Ectodermal cell (in vitro differentiated cells): Measurements from ENCODE around the gene COMMD10.

Experiments used
- H3K27ac ChIP-seq: 2 replicates; pipeline ENCODE4 v1.7.0; 2013; ENCODE audit warnings: mild to moderate bottlenecking, low read depth, low read length; ENCODE audit not compliant: insufficient read depth, poor library complexity, severe bottlenecking
- H3K27me3 ChIP-seq: 2 replicates; pipeline ENCODE4 v1.7.0; 2013; ENCODE audit warnings: mild to moderate bottlenecking, low read length; ENCODE audit not compliant: insufficient read depth, control insufficient read depth, poor library complexity, severe bottlenecking
- H3K36me3 ChIP-seq: one replicate; pipeline ENCODE4 v1.7.0; 2013; ENCODE audit warnings: low read length; ENCODE audit not compliant: control insufficient read depth, insufficient read depth
- H3K4me1 ChIP-seq: one replicate; pipeline ENCODE4 v1.7.0; 2013; ENCODE audit warnings: low read length; ENCODE audit not compliant: control insufficient read depth, insufficient read depth
- H3K4me3 ChIP-seq: 2 replicates; pipeline ENCODE4 v1.7.0; 2013; ENCODE audit warnings: low read depth, low read length, control low read depth; ENCODE audit not compliant: insufficient read depth
- H3K9me3 ChIP-seq: 2 replicates; pipeline ENCODE4 v1.7.0; 2013; ENCODE audit warnings: mild to moderate bottlenecking, low read length, moderate library complexity; ENCODE audit not compliant: control insufficient read depth
- WGBS, 2 experiments: methylation state at CpG; one replicate each; pipeline ENCODE4 v1.1.7; 2013; ENCODE audit warnings: missing lambda C conversion rate in 2 of 2; 5-methylcytosine and 5-hydroxymethylcytosine counted together

Gene COMMD10

GRCh38 chr5:116275282-116275681 lies 190.5 kb downstream of the COMMD10 start:
- Histone ChIP-seq H3K9me3 (no peaks in the 10 kb centered on the region), H3K27ac (no peak overlapping the region), H3K4me3 (no peak overlapping the region), H3K36me3 (no peaks in the 10 kb centered on the region), H3K27me3 (no peaks in the 10 kb centered on the region), H3K4me1 (no peaks in the 10 kb centered on the region)
- 98 to 100% methylated on average over 3 of the region's 3 CpGs for WGBS, 2 experiments

- H3K9me3 ChIP-seq, result no peaks in the 10 kb centered on the region
- no peaks in the 10 kb centered on the region for H3K27me3 ChIP-seq
- no peaks in the 10 kb centered on the region for H3K36me3 ChIP-seq
- no peak overlapping the region for H3K4me3 ChIP-seq
- H3K27ac ChIP-seq, result no peak overlapping the region
- H3K4me1 ChIP-seq, result no peaks in the 10 kb centered on the region
These were observed 192.1 kb downstream of the COMMD10 start for GRCh38 chr5:116276952-116277351.

GRCh38 chr5:116280149-116280803 lies 195.5 kb downstream of the COMMD10 start:
- H3K9me3 ChIP-seq, result no peaks in the 10 kb centered on the region
- WGBS, 2 experiments, result 94% methylated on average over 5 of the region's 5 CpGs
- H3K4me3 ChIP-seq, result no peak overlapping the region
- H3K27ac ChIP-seq, result no peak overlapping the region
- H3K4me1 ChIP-seq, result no peaks in the 10 kb centered on the region
- H3K27me3 ChIP-seq, result no peaks in the 10 kb centered on the region
- H3K36me3 ChIP-seq, result no peaks in the 10 kb centered on the region

- no peaks in the 10 kb centered on the region for H3K27me3 ChIP-seq
- H3K27ac ChIP-seq, result no peak overlapping the region
- no peaks in the 10 kb centered on the region for H3K9me3 ChIP-seq
- H3K4me3 ChIP-seq, result no peak overlapping the region
- H3K4me1 ChIP-seq, result no peaks in the 10 kb centered on the region
- H3K36me3 ChIP-seq, result no peaks in the 10 kb centered on the region
- 100% methylated on average over 1 of the region's 1 CpG; no CpG with 5 or more reads in 1 of the 2 experiments for WGBS, 2 experiments
These were observed 196.5 kb downstream of the COMMD10 start for GRCh38 chr5:116281309-116281708.

GRCh38 chr5:116288524-116288923 lies 203.7 kb downstream of the COMMD10 start:
- no peak overlapping the region for H3K27ac ChIP-seq
- H3K4me3 ChIP-seq, result no peak overlapping the region
- H3K36me3 ChIP-seq, result no peaks in the 10 kb centered on the region
- H3K4me1 ChIP-seq, result no peaks in the 10 kb centered on the region
- no peaks in the 10 kb centered on the region for H3K9me3 ChIP-seq
- H3K27me3 ChIP-seq, result no peaks in the 10 kb centered on the region
- 94% methylated on average over 2 of the region's 2 CpGs; no CpG with 5 or more reads in 1 of the 2 experiments for whole genome bisulfite sequencing, 2 experiments

- Histone ChIP-seq H3K27ac (no peak overlapping the region), H3K4me1 (no peaks in the 10 kb centered on the region), H3K9me3 (no peaks in the 10 kb centered on the region), H3K4me3 (no peak overlapping the region), H3K36me3 (no peaks in the 10 kb centered on the region), H3K27me3 (no peaks in the 10 kb centered on the region)
- 50 to 56% methylated on average over 3 of the region's 3 CpGs for WGBS, 2 experiments
These were observed 204.5 kb downstream of the COMMD10 start for GRCh38 chr5:116289276-116289675.

- WGBS, 2 experiments, result 92 to 97% methylated on average over 1 of the region's 1 CpG
- H3K4me1 ChIP-seq, result no peaks in the 10 kb centered on the region
- no peak overlapping the region for H3K4me3 ChIP-seq
- no peak overlapping the region for H3K27ac ChIP-seq
- H3K9me3 ChIP-seq, result no peaks in the 10 kb centered on the region
- no peaks in the 10 kb centered on the region for H3K36me3 ChIP-seq
- no peaks in the 10 kb centered on the region for H3K27me3 ChIP-seq
These were observed 206.4 kb downstream of the COMMD10 start for GRCh38 chr5:116291271-116291670.

GRCh38 chr5:116292321-116292720 lies 207.5 kb downstream of the COMMD10 start:
- no peaks in the 10 kb centered on the region for H3K9me3 ChIP-seq
- no peak overlapping the region for H3K27ac ChIP-seq
- no peaks in the 10 kb centered on the region for H3K4me1 ChIP-seq
- H3K4me3 ChIP-seq, result no peak overlapping the region
- no peaks in the 10 kb centered on the region for H3K36me3 ChIP-seq
- WGBS, 2 experiments, result 80 to 92% methylated on average over 2 to 4 of the region's 4 CpGs
- no peaks in the 10 kb centered on the region for H3K27me3 ChIP-seq

GRCh38 chr5:116296335-116297072 lies 211.7 kb downstream of the COMMD10 start:
- no peak overlapping the region for H3K27ac ChIP-seq
- WGBS, 2 experiments, result 95 to 98% methylated on average over 3 to 4 of the region's 4 CpGs
- H3K4me1 ChIP-seq, result no peaks in the 10 kb centered on the region
- H3K36me3 ChIP-seq, result no peaks in the 10 kb centered on the region
- H3K27me3 ChIP-seq, result no peaks in the 10 kb centered on the region
- no peaks in the 10 kb centered on the region for H3K9me3 ChIP-seq
- H3K4me3 ChIP-seq, result no peak overlapping the region

- no peaks in the 10 kb centered on the region for H3K9me3 ChIP-seq
- no peaks in the 10 kb centered on the region for H3K27me3 ChIP-seq
- WGBS, 2 experiments, result 92% methylated on average over 5 of the region's 5 CpGs
- no peaks in the 10 kb centered on the region for H3K4me1 ChIP-seq
- H3K27ac ChIP-seq, result no peak overlapping the region
- no peaks in the 10 kb centered on the region for H3K36me3 ChIP-seq
- H3K4me3 ChIP-seq, result no peak overlapping the region
These were observed 212.5 kb downstream of the COMMD10 start for GRCh38 chr5:116297296-116297814.
